Astrocyte (in vitro differentiated cells and primary cell): ENCODE results near the gene CMBL. TPM values are rescaled to one million over a fixed set of nuclear protein-coding genes. Genes with fewer than 3 reads are reported as not detected.
"Not testable (repeated sequence)": the region's sequence is repeated elsewhere in the genome, so short reads cannot be mapped to it uniquely, and the experiment has no call there.

Experiments
- DNase-seq: peaks from one replicate; pipeline ENCODE4 v3.0.0-alpha.2; 2010; ENCODE audit warnings: low read depth
- FAIRE-seq: peaks from 2 replicates; lab custom pipeline; 2011; peaks lifted over from hg19 to GRCh38; lab: Jason Lieb, UNC
- H2AFZ ChIP-seq: 2 replicates; pipeline ENCODE4 v1.6.0; 2012; ENCODE audit warnings: low read depth, low read length, inconsistent platforms
- H3K27ac ChIP-seq: 2 replicates; pipeline ENCODE4 v1.5.1; 2011; ENCODE audit warnings: low read depth, low read length, inconsistent platforms
- H3K27me3 ChIP-seq: 2 replicates; pipeline ENCODE4 v1.6.0; 2011; ENCODE audit warnings: low read length, inconsistent platforms; ENCODE audit not compliant: insufficient read depth
- H3K36me3 ChIP-seq: 2 replicates; pipeline ENCODE4 v1.5.1; 2011; ENCODE audit warnings: low read length, inconsistent platforms; ENCODE audit not compliant: insufficient read depth
- H3K4me1 ChIP-seq: 2 replicates; pipeline ENCODE4 v1.5.1; 2011; ENCODE audit warnings: low read length, inconsistent platforms; ENCODE audit not compliant: insufficient read depth
- H3K4me2 ChIP-seq: 2 replicates; pipeline ENCODE4 v1.6.0; 2012; ENCODE audit warnings: low read length, inconsistent platforms
- H3K4me3 ChIP-seq: 2 replicates; pipeline ENCODE4 v1.5.1; 2011; ENCODE audit warnings: low read depth, mild to moderate bottlenecking, low read length, inconsistent platforms; ENCODE audit not compliant: insufficient read depth
- H3K79me2 ChIP-seq: 2 replicates; pipeline ENCODE4 v1.6.0; 2012; ENCODE audit warnings: mild to moderate bottlenecking, low read length, inconsistent platforms; ENCODE audit not compliant: insufficient read depth
- H3K9ac ChIP-seq: 2 replicates; pipeline ENCODE4 v1.6.0; 2012; ENCODE audit warnings: mild to moderate bottlenecking, low read length, inconsistent platforms
- H3K9me3 ChIP-seq: 2 replicates; pipeline ENCODE4 v1.5.1; 2012; ENCODE audit warnings: low read depth, mild to moderate bottlenecking, low read length, inconsistent platforms; ENCODE audit not compliant: insufficient read depth
- H4K20me1 ChIP-seq: 2 replicates; pipeline ENCODE4 v1.6.0; 2012; ENCODE audit warnings: low read length, inconsistent platforms; ENCODE audit not compliant: insufficient read depth
- H3K27ac Mint-ChIP-seq: one replicate; pipeline ENCODE4 v1.8.0; 2021; ENCODE audit warnings: mild to moderate bottlenecking, mixed read lengths; ENCODE audit not compliant: unreplicated experiment
- H3K27me3 Mint-ChIP-seq: one replicate; pipeline ENCODE4 v1.8.0; 2021; ENCODE audit warnings: low read depth, mixed read lengths; ENCODE audit not compliant: unreplicated experiment
- H3K36me3 Mint-ChIP-seq: one replicate; pipeline ENCODE4 v1.8.0; 2021; ENCODE audit warnings: low read depth, mixed read lengths; ENCODE audit not compliant: unreplicated experiment
- H3K4me1 Mint-ChIP-seq: one replicate; pipeline ENCODE4 v1.8.0; 2021; ENCODE audit warnings: low read depth, mixed read lengths; ENCODE audit not compliant: unreplicated experiment
- H3K4me3 Mint-ChIP-seq: one replicate; pipeline ENCODE4 v1.8.0; 2021; ENCODE audit warnings: mild to moderate bottlenecking, moderate library complexity, mixed read lengths; ENCODE audit not compliant: unreplicated experiment
- H3K9me3 Mint-ChIP-seq: one replicate; pipeline ENCODE4 v1.8.0; 2021; ENCODE audit warnings: mild to moderate bottlenecking, mixed read lengths; ENCODE audit not compliant: unreplicated experiment
- EZH2 ChIP-seq: IDR thresholded peaks from 2 replicates; pipeline ENCODE4 v1.6.1; 2012; ENCODE audit warnings: mild to moderate bottlenecking, low read length, inconsistent platforms; ENCODE audit not compliant: insufficient read depth
- total RNA-seq: library from RNA; stranded (reverse); gene quantifications from 2 replicates; pipeline ENCODE4 v1.2.1, GENCODE V29; 2021
- TF ChIP-seq, protein P1 (sequence below): IDR thresholded peaks from 2 replicates; pipeline ENCODE4 v1.5.1; 2011; ENCODE audit warnings: low read depth, mild to moderate bottlenecking, inconsistent platforms, low read length, moderate library complexity; ENCODE audit not compliant: insufficient read depth

CMBL gene
- total RNA-seq, 1 donor from 2014 or later = 39.7 TPM

DNA sequence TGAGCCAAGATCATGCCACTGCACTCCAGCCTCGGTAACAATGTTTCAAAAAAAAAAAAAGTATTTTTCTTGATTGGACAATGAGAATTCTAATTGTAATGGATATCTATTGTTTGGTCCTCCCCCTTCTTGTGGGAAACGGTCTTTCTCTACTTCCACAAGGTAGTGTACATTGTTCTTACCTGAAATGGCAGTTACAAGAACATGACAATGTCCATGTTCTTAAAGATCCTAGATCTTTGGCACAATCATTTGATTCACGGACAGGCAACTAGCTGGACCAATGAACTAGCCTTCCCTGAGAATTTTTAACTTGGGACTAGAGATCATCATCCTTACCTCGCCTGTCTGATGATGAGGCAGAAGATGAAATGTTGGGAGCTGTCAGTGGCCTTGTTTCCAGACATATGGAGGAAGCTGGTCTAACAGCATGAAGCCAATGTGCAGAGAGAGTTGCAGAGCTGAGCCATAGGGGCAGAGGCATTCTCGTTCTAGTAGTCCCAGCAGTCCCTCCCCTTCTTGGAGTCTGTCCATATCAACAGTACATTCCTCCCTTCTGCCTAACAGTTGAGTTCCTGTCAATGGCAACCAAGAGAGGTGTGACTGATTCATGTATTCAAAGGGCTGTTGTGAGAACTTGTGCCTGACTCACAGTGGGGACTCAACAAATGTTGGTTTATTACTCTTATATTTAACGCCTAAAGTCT lies 43.6 kb upstream of the CMBL start:
- Histone ChIP-seq H2AFZ (no peak overlapping the region), H3K4me1 (peaks cover 19% of the 10 kb centered on the region), H4K20me1 (peaks cover 16% of the 10 kb centered on the region), H3K79me2 (peaks cover 35% of the 10 kb centered on the region), H3K27ac (no peak overlapping the region), H3K27me3 (no peaks in the 10 kb centered on the region), H3K9me3 (no peaks in the 10 kb centered on the region), H3K4me3 (no peak overlapping the region), H3K4me2 (peak overlapping the region; percentile 98), H3K9ac (no peak overlapping the region), H3K36me3 (no peaks in the 10 kb centered on the region)
- Mint-ChIP-seq H3K4me3 (peak overlapping the region; percentile 95), H3K36me3 (no peaks in the 10 kb centered on the region), H3K27me3 (no peaks in the 10 kb centered on the region), H3K9me3 (no peaks in the 10 kb centered on the region), H3K4me1 (peaks cover 20% of the 10 kb centered on the region), H3K27ac (peak overlapping the region; percentile 98)
- FAIRE-seq = no peak
- TF ChIP-seq EZH2 = no peak
- peak; percentile 88 for DNase-seq

DNA sequence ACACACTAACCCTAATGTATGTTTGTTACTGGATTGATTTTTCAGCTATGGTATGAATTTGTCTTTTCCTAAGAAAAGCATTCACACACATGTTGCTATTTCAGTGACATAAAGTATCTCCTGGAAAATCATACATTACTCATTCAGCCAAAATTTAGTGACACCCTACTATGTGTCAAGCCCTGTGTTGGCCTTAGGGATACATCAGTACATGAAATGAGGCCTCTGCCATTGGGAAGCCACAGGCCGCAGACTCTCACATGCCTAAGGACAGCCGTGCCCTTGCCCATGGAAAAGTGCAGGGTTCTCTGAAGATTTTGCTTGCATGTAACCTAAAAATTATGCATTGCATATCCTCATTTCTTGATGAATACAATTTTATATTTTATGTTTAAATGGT lies 40.6 kb upstream of the CMBL start:
- no peaks in the 10 kb centered on the region for H3K27me3 Mint-ChIP-seq
- H3K79me2 ChIP-seq = peaks cover 6% of the 10 kb centered on the region
- peaks cover 1% of the 10 kb centered on the region for H3K9me3 Mint-ChIP-seq
- no peak overlapping the region for H3K4me2 ChIP-seq
- no peaks in the 10 kb centered on the region for H3K36me3 Mint-ChIP-seq
- TF ChIP-seq, protein P1, sequence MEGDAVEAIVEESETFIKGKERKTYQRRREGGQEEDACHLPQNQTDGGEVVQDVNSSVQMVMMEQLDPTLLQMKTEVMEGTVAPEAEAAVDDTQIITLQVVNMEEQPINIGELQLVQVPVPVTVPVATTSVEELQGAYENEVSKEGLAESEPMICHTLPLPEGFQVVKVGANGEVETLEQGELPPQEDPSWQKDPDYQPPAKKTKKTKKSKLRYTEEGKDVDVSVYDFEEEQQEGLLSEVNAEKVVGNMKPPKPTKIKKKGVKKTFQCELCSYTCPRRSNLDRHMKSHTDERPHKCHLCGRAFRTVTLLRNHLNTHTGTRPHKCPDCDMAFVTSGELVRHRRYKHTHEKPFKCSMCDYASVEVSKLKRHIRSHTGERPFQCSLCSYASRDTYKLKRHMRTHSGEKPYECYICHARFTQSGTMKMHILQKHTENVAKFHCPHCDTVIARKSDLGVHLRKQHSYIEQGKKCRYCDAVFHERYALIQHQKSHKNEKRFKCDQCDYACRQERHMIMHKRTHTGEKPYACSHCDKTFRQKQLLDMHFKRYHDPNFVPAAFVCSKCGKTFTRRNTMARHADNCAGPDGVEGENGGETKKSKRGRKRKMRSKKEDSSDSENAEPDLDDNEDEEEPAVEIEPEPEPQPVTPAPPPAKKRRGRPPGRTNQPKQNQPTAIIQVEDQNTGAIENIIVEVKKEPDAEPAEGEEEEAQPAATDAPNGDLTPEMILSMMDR = no peak
- no peak for TF ChIP-seq EZH2
- H3K27me3 ChIP-seq = no peaks in the 10 kb centered on the region
- DNase-seq (no peak), FAIRE-seq (no peak)
- H3K9ac ChIP-seq = no peak overlapping the region
- H3K36me3 ChIP-seq = no peaks in the 10 kb centered on the region
- no peaks in the 10 kb centered on the region for H4K20me1 ChIP-seq
- peaks cover 14% of the 10 kb centered on the region for H3K4me1 Mint-ChIP-seq
- no peak overlapping the region for H3K4me3 ChIP-seq
- H3K9me3 ChIP-seq = no peaks in the 10 kb centered on the region
- H2AFZ ChIP-seq = no peak overlapping the region
- no peak overlapping the region for H3K27ac Mint-ChIP-seq
- H3K27ac ChIP-seq = no peak overlapping the region
- no peak overlapping the region for H3K4me3 Mint-ChIP-seq
- H3K4me1 ChIP-seq = peaks cover 19% of the 10 kb centered on the region

DNA sequence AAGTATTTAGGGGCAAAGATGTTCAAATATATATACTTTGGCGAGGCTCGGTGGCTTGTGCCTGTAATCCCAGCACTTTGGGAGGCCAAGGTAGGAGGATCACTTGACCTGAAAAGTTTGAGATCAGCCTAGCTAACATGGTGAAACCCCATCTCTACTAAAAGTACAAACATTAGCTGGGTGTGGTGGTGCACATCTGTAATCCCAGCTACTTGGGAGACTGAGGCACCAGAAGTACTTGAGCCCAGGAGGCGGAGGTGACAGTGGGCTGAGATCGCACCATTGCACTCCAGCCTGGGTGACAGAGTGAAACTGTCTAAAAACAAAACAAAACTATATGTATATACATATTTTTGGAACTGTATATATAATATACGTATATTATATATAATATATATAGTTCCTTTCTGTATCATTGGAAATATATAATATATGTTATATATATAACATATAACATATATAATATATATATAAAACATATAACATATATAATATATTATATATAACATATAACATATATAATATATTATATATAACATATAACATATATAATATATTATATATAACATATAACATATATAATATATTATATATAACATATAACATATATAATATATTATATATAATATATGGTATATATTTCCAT lies 36.9 kb upstream of the CMBL start:
- not testable (repeated sequence) for H3K27me3 ChIP-seq, H3K36me3 Mint-ChIP-seq, H3K27me3 Mint-ChIP-seq, H3K4me1 Mint-ChIP-seq, FAIRE-seq, H3K36me3 ChIP-seq, H2AFZ ChIP-seq, H3K4me2 ChIP-seq, H3K4me3 Mint-ChIP-seq, H3K9ac ChIP-seq, H3K27ac Mint-ChIP-seq, H3K9me3 ChIP-seq, H4K20me1 ChIP-seq, H3K4me3 ChIP-seq, DNase-seq, H3K79me2 ChIP-seq, H3K4me1 ChIP-seq, H3K27ac ChIP-seq, H3K9me3 Mint-ChIP-seq
